Measurements from ENCODE around the gene DNAAF5.
"Not testable (repeated sequence)": the region's sequence is repeated elsewhere in the genome, so short reads cannot be mapped to it uniquely, and the experiment has no call there.

The DNAAF5 gene

DNA sequence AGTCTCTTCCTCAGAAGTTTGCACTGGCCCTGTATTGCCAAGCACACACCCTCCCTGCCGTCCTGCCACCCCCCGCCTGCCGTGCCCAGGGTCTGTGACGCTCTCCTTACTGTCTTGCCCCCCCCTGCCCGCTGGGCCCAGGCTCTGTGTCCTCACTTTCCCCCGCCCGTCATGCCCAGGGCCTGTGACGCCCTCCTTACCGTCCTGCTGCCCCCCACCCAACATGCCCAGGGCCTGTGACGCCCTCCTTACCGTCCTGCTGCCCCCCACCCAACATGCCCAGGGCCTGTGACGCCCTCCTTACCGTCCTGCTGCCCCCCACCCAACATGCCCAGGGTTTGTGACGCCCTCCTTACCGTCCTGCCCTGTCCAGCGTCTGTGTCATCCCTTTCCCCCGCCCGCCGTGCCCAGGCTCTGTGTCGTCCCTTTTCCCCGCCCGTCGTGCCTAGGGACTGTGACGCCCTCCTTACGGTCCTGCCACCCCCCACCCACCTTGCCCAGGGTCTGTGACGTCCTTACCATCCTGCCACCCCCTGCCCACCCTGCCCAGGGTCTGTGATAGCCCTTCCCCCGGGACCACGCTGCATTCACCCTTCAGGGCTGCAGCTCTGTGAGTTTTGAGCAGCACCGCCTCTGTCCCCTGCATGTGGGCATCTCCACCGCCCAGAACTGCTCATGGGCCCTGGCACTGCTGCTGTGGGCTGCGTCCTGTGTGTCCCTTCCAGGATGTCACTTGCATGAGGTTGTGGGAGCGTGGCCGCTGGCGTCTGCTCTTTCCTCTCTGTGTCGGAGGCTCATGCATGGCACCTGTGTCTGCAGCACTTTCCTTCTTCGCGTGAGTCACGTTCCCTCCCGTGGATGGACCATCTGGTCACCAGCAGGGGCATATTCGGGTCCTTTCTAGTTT is 19.9 kb downstream of the DNAAF5 start:
- no peak for DNase-seq (ENCODE audit: low read depth in 2 of 2)

DNA sequence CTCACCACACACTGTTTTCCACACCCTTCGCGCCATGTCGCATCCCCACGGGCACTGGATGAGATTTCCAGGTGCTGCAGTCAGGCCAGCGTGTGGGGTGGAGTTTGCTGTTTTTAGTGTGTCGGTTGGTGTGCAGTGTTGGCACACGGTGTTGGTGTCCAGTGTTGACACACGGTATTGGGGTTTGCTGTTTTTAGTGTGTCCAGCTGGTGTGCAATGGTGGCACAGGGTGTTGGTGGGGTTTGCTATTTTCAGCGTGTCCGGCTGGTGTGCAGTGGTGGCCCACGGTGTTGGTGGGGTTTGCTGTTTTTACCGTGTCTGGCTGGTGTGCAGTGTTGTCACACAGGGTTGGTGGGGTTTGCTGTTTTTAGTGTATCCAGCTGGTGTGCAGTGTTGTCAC is 20.7 kb downstream of the DNAAF5 start:
- DNase-seq (ENCODE audit: low read depth in 2 of 2), result no peak

DNA sequence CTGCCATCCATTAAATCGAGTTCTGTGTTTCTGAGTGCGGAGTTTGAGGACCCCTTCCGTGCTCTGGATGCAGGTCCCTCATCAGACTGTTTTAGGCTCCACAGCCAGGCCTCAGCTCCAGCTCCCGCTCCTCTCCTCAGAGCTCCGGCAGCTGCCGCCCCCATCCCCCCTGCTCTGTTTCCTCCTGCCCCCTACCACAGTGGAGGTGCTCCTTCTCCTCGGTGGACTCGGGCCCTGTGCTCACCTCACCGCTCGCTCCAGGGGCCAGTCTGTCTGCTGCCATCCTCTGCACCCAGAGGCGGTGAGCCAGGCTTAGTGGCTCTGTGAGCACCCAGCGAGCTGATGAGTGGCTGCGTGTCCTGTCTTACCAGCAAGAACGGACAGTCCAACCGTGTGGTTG is 21.9 kb downstream of the DNAAF5 start:
- no peak for DNase-seq (ENCODE audit: low read depth in 2 of 2)

DNA sequence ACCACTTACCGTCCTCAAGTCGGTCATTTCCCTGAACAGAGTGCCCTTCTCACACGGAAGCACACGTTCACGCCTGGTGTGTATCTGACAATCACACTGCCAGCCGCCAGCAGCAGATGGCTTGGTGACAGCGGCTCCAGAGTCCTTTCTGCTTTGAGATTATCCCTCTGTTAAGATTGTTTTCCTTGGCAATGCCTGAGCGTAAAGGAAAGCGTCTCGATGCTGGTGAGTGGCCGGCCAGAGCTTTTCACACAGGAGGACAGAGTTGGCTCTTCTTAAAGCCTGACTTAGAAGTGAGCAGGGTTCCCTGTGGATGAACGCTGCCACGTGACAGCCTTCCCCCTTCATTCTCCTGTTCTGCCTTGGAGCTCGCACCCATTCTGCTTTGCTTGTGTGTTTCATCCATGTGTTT is 22.6 kb downstream of the DNAAF5 start:
- no peak for DNase-seq (ENCODE audit: low read depth in 2 of 2)

DNA sequence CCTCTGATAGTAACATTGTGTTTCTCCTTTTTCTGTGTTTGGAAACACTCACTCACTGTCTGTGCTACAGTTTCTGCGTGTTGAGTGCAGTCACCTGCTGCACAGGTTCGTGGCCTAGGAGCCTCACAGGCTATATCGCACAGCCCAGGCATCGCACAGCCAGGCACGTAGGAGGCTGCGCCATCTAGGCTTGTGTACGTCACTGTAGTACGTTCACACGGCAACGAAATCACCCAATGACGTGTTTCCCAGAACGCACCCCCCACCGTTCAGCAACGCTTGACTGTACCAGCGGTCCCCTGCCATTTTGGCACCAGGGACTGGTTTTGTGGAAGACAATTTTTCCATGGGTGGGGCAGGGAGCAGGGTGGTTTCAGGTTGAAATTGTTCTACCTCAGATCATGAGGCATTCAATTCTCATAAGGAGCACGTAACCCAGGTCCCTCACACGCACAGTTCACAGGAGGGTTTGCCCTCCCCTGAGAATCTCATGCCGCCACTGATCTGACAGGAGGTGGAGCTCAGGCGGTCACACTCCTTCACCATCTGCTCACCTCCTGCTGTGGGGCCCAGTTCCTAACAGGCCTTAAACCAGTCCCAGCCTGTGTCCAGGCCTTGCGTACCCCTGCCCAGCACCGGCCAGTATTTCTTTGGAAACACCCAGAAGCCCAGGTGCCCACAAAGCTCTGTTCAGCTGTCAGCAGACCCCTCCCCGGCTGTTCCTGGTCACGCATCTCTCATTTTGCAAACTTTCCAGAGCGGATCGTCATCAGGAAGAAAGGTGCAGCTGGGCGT is 23.8 kb downstream of the DNAAF5 start:
- DNase-seq (ENCODE audit: low read depth in 2 of 2), result no peak

DNA sequence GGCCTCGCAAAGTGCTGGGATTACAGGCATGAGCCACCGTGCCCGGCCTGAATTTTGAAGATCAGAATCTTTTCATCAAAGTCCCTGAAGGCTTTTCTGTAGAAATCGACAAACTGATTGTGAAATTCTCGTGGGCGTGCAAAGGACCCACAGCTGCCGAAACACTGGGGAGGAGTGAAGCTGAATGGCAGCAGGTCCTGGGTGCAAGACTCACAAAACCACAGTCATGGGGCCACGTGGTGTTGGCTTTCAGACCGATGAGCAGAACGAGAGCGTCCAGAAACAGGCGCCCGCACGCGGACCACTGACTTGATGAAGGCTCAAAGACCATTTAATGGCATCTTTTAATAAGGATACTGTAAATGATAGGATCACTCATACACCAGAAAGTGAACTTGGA is 25.3 kb downstream of the DNAAF5 start:
- DNase-seq (ENCODE audit: low read depth in 2 of 2), result no peak

DNA sequence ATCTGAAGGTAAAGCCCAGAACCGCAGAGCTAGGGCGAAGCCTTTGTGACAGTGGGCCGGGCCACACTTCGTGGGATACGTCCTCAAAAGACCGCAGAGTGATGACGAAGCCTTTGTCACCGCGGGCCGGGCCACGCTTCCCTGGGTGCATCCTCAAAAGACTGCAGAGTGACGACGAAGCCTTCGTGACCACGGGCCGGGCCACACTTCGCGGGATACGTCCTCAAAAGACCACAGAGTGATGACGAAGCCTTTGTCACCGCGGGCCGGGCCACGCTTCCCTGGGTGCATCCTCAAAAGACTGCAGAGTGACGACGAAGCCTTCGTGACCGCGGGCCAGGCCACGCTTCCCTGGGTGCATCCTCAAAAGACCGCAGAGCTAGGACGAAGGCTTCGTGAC is 25.8 kb downstream of the DNAAF5 start:
- DNase-seq (ENCODE audit: low read depth in 2 of 2), result not testable (repeated sequence)

DNA sequence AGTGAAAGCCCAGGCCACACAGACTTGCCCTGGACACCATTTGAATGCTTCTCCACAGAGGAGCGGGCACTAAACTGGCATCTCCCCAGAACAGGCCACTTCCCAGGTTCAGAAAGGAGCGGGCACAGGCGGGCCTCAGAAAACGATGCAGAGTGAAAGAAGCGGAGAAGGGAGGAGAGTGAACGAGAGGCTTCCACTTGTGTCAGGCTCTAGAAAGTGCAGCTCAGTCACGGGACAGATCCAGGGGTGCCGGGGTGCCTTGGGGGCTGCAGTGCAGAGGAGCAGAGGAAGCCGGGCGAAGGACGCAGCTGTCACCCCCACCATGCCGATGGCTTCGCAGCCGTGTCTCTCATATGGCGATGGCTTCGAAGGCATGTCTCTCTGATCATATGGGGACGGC is 26.7 kb downstream of the DNAAF5 start:
- no peak for DNase-seq (ENCODE audit: low read depth in 2 of 2)

DNA sequence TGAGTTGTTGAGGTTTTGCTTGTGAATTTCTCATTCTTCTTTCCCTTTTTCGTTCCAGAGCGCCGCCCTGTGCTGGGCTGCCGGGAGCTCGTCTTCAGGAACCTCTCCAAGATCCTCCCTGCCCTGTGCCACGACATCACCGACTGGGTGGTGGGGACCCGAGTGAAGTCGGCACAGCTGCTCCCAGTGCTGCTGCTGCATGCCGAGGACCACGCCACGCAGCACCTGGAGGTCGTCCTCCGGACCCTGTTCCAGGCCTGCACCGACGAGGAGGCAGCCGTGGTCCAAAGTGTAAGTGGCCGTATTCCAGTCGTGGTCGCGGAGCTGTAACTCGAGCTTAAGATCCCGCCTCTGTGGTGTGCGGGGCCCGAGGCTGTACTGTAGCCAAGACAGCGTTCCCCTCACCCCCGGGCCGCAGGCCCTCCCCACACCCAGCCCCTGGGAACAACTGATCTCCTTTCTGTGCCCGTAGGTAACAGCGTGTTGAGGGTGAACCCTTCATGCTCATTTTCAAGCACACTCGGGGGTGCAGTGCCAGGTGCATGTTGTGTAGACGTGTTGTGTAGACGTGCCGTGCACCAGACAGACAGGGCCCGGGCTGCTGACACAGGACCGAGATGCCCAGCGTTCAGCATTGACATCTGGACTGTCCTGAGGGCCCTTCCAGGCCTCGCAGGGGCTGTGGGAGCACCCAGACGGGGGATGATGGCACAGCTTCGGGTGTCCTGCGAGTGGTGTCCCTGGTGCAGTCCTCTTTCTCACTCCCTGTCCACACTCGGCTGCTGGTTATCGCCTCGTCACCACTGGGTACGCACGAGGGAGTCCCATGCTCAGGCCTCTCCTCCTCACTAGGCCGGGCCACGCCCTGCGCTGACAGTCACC is 28.3 kb downstream of the DNAAF5 start:
- DNase-seq (ENCODE audit: low read depth in 2 of 2), result no peak

DNA sequence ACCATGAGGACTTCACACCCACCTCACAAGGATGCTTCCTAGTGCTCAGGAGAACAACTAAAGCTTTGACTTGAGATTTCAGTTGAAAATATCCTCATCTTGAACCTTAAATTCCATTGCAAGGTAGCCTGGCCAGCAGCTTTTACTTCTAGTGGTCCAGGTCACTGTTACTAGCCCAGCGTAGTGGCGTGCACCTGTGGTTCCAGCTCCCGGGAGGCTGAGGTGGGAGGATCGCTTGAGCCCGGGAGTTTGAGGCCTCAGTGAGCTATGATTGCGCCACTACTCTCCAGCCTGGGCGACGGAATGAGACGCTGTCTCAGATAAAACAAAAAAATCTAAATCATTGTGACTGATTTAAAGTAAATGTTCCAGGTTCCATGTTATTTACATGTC is 28.9 kb downstream of the DNAAF5 start:
- DNase-seq (ENCODE audit: low read depth in 2 of 2), result no peak

DNA sequence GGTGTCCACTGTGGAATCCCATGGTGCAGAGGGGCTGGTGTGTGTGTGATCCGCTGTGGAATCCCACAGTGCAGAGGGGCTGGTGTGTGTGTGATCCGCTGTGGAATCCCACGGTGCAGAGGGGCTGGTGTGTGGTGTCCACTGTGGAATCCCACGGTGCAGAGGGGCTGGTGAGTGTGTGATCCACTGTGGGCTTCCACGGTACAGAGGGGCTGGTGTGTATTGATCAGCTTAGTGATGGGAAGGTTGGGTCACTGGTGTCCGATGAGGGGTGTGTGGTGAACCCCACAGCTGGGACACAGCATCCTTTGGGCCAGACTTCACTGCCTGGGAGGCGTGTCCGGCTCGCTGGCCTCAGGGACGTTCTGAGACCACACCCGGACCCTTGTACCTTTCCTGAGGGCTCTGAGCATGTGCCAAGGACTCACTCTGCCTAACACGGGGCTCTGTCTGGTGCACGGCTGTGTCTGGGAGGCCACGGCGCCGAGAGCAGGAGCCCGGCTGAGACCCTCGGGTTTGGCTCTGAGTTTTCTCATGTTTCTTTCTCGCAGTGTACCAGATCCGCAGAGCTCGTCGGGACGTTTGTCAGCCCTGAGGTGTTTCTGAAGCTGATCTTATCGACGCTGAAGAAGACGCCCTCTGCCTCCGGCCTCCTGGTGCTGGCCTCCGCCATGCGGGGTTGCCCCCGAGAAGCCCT is 29.9 kb downstream of the DNAAF5 start:
- no peak for DNase-seq (ENCODE audit: low read depth in 2 of 2)

DNA sequence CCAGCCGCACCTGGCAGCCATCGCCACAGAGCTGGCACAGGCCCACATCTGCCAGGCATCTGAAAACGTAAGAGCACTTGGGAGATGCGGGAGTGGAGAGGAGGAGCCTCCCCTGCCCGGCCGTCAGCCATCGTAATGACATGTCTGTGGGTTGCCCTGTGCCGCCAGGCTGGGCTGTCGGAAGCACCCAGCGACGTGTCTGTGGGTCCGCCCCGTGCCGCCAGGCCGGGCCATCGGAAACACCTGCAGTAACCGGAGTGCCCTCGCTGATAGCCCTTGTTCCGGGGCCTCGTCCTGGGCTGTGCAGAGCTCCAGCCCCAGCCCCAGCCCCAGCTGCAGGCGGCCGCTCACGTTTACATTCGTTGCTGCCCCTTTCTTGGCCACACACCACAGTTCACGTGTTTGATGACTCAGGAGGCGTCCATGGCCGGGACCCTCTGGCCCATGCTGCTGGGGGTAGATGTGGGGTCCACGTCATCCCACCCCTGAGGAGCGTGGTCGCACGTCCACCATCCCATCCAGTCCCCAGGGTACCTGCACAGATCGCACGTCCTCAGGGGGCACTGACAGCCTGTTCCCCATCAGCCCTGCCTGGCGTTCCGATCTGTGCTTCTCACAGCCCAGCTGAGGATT is 30.5 kb downstream of the DNAAF5 start:
- DNase-seq (ENCODE audit: low read depth in 2 of 2), result no peak

DNA sequence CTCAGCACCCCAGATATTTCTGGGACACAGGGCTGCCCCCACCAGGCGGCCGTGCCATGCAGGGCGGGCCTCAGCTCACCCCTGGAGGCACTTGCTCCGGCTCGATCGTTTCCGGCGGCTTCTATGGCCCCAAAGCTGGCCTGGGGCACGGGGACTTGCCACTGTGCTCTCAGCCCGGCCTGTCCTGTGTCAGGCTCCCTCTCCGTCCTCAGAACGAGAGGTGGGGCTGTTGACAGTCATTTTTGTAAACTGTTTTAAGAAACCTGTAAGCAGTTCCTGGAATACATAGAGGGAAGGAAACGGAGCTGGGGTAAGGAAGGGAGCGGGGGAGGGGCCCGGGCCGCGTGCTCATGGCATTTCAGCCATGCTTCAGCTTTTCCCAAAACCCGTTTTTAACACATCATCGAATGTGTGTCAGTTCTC is 31.3 kb downstream of the DNAAF5 start:
- DNase-seq (ENCODE audit: low read depth in 2 of 2), result no peak

DNA sequence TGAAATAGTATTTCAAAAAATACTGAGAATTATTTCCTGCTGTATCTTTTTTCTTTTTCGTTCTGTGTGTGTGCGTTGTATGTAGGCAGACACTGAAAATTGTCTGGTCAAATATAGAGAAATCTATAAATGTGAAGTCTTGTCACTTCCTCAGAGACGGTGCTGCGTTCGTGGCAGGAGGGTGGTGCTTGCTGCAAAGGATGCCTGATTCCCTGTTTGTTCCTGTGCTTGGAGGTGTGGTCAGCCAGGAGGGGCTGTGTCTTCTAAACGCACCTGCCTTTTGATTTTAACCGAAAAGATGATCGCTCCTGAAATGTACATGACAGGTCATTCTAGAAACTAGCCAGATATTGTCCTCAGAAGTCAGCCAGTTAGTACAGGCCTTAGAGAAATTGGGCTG is 33.1 kb downstream of the DNAAF5 start:
- DNase-seq (ENCODE audit: low read depth in 2 of 2), result no peak

DNA sequence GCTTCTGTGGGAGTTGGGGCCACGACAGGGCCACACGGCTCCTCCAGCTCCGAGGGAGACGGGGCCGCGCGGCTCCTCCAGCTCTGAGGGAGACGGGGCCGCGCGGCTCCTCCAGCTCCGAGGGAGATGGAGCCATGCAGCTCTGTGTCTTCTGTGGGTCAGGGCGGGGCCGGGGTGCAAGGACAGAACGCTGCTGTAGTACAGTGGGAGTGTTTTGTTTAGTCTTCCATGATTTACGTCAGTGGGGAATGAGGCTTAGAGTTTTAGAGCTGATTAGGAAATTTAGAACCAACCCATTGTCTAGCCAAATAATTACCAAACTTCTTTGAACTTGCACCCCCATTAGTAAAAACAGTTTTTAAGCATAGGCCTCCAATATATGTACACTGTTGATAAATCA is 33.5 kb downstream of the DNAAF5 start:
- DNase-seq (ENCODE audit: low read depth in 2 of 2), result no peak

DNA sequence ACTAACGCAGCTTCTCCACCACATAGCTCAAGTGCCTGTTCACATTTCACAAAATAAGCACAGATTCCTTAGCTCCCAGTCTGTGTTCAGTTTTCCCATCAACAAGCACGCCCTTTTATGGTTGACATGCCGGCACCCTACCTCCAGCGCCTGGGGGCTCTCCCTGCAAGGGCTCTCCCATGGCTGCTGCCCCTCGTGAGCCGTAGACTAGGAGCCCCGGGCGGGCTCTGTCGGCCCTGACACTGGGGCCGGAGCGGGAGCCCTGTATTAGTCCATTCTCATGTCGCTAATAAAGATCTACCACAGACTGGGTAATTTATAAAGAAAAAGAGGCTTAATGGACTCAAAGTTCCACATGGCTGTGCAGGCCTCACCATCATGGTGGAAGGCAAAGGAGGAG is 34.6 kb downstream of the DNAAF5 start:
- no peak for DNase-seq (ENCODE audit: low read depth in 2 of 2)

DNA sequence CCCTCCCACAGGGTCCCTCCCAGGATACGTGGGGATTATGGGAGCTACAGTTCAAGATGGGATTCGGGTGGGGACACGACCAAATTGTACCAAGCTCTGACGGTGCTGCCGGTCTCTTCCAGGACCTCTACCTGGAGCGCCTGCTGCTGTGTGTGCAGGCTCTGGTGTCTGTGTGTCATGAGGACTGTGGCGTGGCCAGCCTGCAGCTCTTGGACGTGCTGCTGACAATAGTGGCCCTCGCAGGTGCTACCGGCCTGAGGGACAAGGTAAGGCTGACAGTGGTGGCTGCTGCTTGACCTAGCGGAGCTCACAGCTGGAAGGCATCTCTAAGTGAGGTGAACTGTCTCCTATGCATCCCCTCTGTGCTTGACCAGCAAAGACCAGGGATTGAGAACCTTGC is 35.1 kb downstream of the DNAAF5 start:
- DNase-seq (ENCODE audit: low read depth in 2 of 2), result no peak

DNA sequence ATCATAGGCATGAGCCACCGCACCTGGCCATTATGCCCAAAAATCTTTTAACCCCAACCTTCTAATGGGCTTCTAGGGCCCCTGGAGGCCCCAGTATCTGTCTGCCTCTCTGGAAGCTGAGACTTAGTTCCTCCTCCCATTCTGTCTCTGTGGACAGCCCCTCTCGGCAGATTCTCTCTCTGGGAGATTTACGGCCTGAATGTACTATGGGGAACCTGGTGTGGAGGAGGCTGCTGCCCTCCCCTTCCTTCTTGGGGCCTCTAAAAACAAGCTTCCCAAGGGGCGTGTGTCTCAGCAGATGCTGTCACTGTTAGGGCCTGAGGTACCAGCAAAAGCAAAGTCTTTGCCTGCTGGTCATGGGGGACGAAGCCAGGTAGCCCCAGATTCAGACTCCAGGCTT is 36.4 kb downstream of the DNAAF5 start:
- no peak for DNase-seq (ENCODE audit: low read depth in 2 of 2)

DNA sequence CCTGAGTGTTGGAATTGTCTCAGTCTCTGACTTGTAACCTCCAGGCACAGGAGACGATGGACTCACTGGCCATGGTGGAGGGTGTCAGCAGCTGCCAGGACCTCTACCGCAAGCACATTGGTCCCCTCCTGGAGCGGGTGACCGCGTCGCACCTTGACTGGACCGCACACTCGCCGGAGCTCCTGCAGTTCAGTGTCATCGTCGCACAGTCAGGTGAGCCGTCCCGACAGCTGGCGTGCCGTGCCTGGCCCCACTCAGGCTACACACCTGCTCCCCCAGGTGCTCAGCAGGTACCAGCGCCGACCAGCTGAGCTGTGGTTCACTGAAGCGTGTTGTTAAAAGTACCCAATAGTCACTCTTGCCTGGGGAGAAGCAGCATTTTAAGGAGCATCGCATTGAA is 37.3 kb downstream of the DNAAF5 start:
- no peak for DNase-seq (ENCODE audit: low read depth in 2 of 2)

DNA sequence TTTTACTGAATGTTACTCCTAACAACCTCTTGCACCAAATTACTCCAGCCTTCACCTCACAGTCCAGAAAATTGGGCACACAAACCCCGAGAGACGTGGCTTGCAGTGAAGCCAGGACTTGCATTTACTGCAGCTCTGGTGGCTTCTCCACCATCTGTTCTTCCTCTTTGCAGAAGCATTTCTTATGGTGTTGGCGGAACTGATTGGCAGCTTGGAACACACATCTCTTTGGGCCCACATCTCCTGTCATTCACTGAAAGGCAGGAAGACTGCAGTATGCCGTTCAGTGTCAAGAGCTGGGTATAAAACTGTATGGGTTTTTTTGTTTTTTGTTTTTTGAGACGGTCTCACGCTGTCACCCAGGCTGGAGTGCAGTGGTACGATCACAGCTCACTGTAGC is 38.9 kb downstream of the DNAAF5 start:
- no peak for DNase-seq (ENCODE audit: low read depth in 2 of 2)

DNA sequence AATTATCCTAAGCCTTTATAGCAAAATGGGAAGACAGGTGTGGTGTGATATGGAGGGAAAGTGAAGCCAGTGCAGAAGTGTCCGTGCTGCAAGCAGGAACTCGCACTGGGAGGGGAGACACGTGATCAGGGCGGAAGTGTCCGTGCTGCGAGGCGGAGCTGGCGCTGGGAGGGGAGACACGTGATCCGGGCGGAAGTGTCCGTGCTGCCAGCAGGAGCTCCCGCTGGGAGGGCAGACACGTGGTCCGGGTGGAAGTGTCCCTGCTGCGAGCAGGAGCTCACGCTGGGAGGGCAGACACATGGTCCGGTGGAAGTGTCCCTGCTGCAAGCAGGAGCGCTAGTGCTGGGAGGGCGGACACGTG is 41.1 kb downstream of the DNAAF5 start:
- no peak for DNase-seq (ENCODE audit: low read depth in 2 of 2)

Measured in stimulated activated CD4-positive, alpha-beta T cell treated with anti-CD3 and anti-CD28 coated beads, Interleukin-12 subunit alpha, Interleukin-12 subunit beta, amount 100 ng/mL, for 24 hours (primary cell).